Gastrocnemius medialis (tissue), 4 donors: Measurements from ENCODE around the gene PRKN. TPM values are rescaled to one million over a fixed set of nuclear protein-coding genes. Genes with fewer than 3 reads are reported as not detected.
"Not testable (repeated sequence)": the region's sequence is repeated elsewhere in the genome, so short reads cannot be mapped to it uniquely, and the experiment has no call there.

Experiments
- ATAC-seq, 2 donors: fragments of 150-250 bp; one replicate each; pipeline ENCODE4 v1.9.1; 2016
- DNase-seq, 2 donors: peaks; one replicate each; pipeline ENCODE4 v3.0.0-alpha.2; 2019
- H3K27ac ChIP-seq, 4 donors: fragments of 200-600 bp; sonication (generic); 1 replicate in 1 of 4; 2 replicates in 3 of 4; pipeline ENCODE4 v1.5.1; 2016 to 2018; ENCODE audit warnings: mild to moderate bottlenecking in 2 of 4, moderate library complexity in 1 of 4
- H3K27me3 ChIP-seq, 3 donors: fragments of 200-600 bp; sonication (generic) in 2 of 3; 1 replicate in 1 of 3; 2 replicates in 2 of 3; pipeline versions ENCODE4 v1.5.1 to v1.6.0; 2016 to 2019; ENCODE audit warnings: mild to moderate bottlenecking in 1 of 3, moderate library complexity in 1 of 3
- H3K36me3 ChIP-seq, 2 donors: fragments of 200-600 bp; sonication (generic) in 1 of 2; one replicate each; pipeline ENCODE4 v1.5.1; 2017 to 2018
- H3K4me1 ChIP-seq, 2 donors: fragments of 200-600 bp; sonication (generic) in 1 of 2; one replicate each; pipeline ENCODE4 v1.5.1; 2016 to 2017; ENCODE audit warnings: mild to moderate bottlenecking in 2 of 2
- H3K4me3 ChIP-seq, 4 donors: fragments of 200-600 bp; sonication (generic) in 3 of 4; 1 replicate in 1 of 4; 2 replicates in 3 of 4; pipeline ENCODE4 v1.5.1; 2016 to 2019; ENCODE audit warnings: mild to moderate bottlenecking in 2 of 4
- H3K9me3 ChIP-seq, 3 donors: fragments of 200-600 bp; sonication (generic) in 2 of 3; 1 replicate in 1 of 3; 2 replicates in 2 of 3; pipeline ENCODE4 v1.5.1; 2016 to 2019
- CTCF ChIP-seq, 5 experiments: fragments of 450-650 bp in 3 of 5; fragments of 200-600 bp in 2 of 5; sonication (generic) in 2 of 5; IDR thresholded peaks in 4 of 5; conservative IDR thresholded peaks in 1 of 5; 1 replicate in 4 of 5; 2 replicates in 1 of 5; pipeline ENCODE4 v1.5.1; 2016 to 2019; ENCODE audit warnings: antibody characterized with exemption in 5 of 5, mild to moderate bottlenecking in 3 of 5, moderate library complexity in 3 of 5
- POLR2A ChIP-seq, 2 donors: fragments of 450-650 bp; IDR thresholded peaks; one replicate each; pipeline ENCODE4 v1.6.1; 2017; ENCODE audit warnings: antibody characterized with exemption in 2 of 2, mild to moderate bottlenecking in 2 of 2, moderate library complexity in 2 of 2
- in situ Hi-C, 4 donors: fragments of 200-750 bp; cut with MboI; loops; one replicate each; pipeline versions ENCODE4 v1.15.0 to v1.8.0; 2017; ENCODE audit warnings: low sequenced_read_pairs in 4 of 4
- intact Hi-C: fragments of 100-400 bp; cut with DNase I; formaldehyde crosslinking; loops from one replicate; pipeline ENCODE4 v1.15.1; 2023; ENCODE audit warnings: low total_unique reads
- total RNA-seq, 4 donors: library from RNA; depleted of rRNA; stranded (reverse); fragments of >200 nt; gene quantifications; one replicate each; pipeline versions ENCODE4 v1.1.0 to v1.2.3, GENCODE V29; 2016

Gene PRKN
- total RNA-seq, 4 donors from 2014 or later = 8.4 to 21.6 (median 13.7) TPM

- Histone ChIP-seq H3K4me3 (no peak overlapping the region), H3K27me3 (no peaks in the 10 kb centered on the region), H3K9me3 (no peaks in the 10 kb centered on the region), H3K27ac (no peak overlapping the region), H3K36me3 (no peaks in the 10 kb centered on the region), H3K4me1 (no peaks in the 10 kb centered on the region)
- intact Hi-C loops = no loop called here
- ATAC-seq (no peak), DNase-seq (no peak)
- in situ Hi-C loops = no loop called here
- TF ChIP-seq POLR2A (IDR thresholded peaks at IDR 0.05) = no peak
- TF ChIP-seq CTCF (IDR thresholded peaks at IDR 0.05 in 4 of 5, conservative IDR thresholded peaks at IDR 0.05 in 1 of 5) = no peak
These were observed 847.5 kb downstream of the PRKN start for GRCh38 chr6:161880056-161880455.

GRCh38 chr6:161876231-161876630 is 851.3 kb downstream of the PRKN start:
- TF ChIP-seq POLR2A (IDR thresholded peaks at IDR 0.05) = no peak
- DNase-seq (no peak), ATAC-seq (no peak)
- Histone ChIP-seq H3K9me3 (no peaks in the 10 kb centered on the region), H3K4me1 (no peaks in the 10 kb centered on the region), H3K27ac (no peak overlapping the region), H3K4me3 (no peak overlapping the region), H3K36me3 (no peaks in the 10 kb centered on the region), H3K27me3 (no peaks in the 10 kb centered on the region)
- in situ Hi-C loops (no loop called here), intact Hi-C loops (no loop called here)

- no peak for DNase-seq
- Histone ChIP-seq H3K36me3 (no peaks in the 10 kb centered on the region), H3K4me1 (no peaks in the 10 kb centered on the region), H3K27ac (no peak overlapping the region), H3K4me3 (no peak overlapping the region), H3K27me3 (no peaks in the 10 kb centered on the region), H3K9me3 (no peaks in the 10 kb centered on the region)
- intact Hi-C loops = no loop called here
- TF ChIP-seq POLR2A (IDR thresholded peaks at IDR 0.05) = no peak
- TF ChIP-seq CTCF (IDR thresholded peaks at IDR 0.05 in 4 of 5, conservative IDR thresholded peaks at IDR 0.05 in 1 of 5) = no peak
- in situ Hi-C loops = no loop called here
- no peak for ATAC-seq
These were observed 857.2 kb downstream of the PRKN start for GRCh38 chr6:161870236-161870901.

GRCh38 chr6:161869491-161869890 is 858.1 kb downstream of the PRKN start:
- no peaks in the 10 kb centered on the region for H3K36me3 ChIP-seq
- no peaks in the 10 kb centered on the region for H3K4me1 ChIP-seq
- ATAC-seq = no peak
- no peak for DNase-seq
- H3K27me3 ChIP-seq = no peaks in the 10 kb centered on the region
- no peaks in the 10 kb centered on the region for H3K9me3 ChIP-seq
- no peak for TF ChIP-seq CTCF (IDR thresholded peaks at IDR 0.05 in 4 of 5, conservative IDR thresholded peaks at IDR 0.05 in 1 of 5)
- TF ChIP-seq POLR2A (IDR thresholded peaks at IDR 0.05) = no peak
- intact Hi-C loops = no loop called here
- H3K27ac ChIP-seq = no peak overlapping the region
- in situ Hi-C loops = no loop called here
- no peak overlapping the region for H3K4me3 ChIP-seq

- ATAC-seq = no peak
- Histone ChIP-seq H3K36me3 (no peaks in the 10 kb centered on the region), H3K4me3 (no peak overlapping the region), H3K27me3 (no peaks in the 10 kb centered on the region), H3K27ac (no peak overlapping the region), H3K9me3 (no peaks in the 10 kb centered on the region), H3K4me1 (no peaks in the 10 kb centered on the region)
- TF ChIP-seq POLR2A (IDR thresholded peaks at IDR 0.05) (no peak), CTCF (IDR thresholded peaks at IDR 0.05 in 4 of 5, conservative IDR thresholded peaks at IDR 0.05 in 1 of 5) (no peak)
- intact Hi-C loops (no loop called here), in situ Hi-C loops (no loop called here)
- no peak for DNase-seq
These were observed 861.0 kb downstream of the PRKN start for GRCh38 chr6:161866570-161866969.

GRCh38 chr6:161861061-161861460 is 866.5 kb downstream of the PRKN start:
- DNase-seq, H3K27ac ChIP-seq, H3K4me3 ChIP-seq, in situ Hi-C loops, intact Hi-C loops, H3K4me1 ChIP-seq, H3K36me3 ChIP-seq, ATAC-seq, H3K9me3 ChIP-seq, H3K27me3 ChIP-seq: not testable (repeated sequence)
